CD4-positive, alpha-beta memory T cell (primary cell): ENCODE measurements around the gene RECQL5. TPM values are rescaled to one million over a fixed set of nuclear protein-coding genes. Genes with fewer than 3 reads are reported as not detected.
"Not testable (repeated sequence)": the region's sequence is repeated elsewhere in the genome, so short reads cannot be mapped to it uniquely, and the experiment has no call there.

Source experiments
- CTCF ChIA-PET: fragments of 350-600 bp; sonication (Branson Sonifier 250); formaldehyde crosslinking; loops from one replicate; lab custom pipeline; 2021; ENCODE audit warnings: inconsistent platforms; ENCODE audit not compliant: partially characterized antibody; lab: Charles Lee
- POLR2A ChIA-PET: fragments of 350-600 bp; sonication (Branson Sonifier 250); formaldehyde crosslinking; loops from one replicate; lab custom pipeline; 2021; ENCODE audit not compliant: partially characterized antibody; lab: Charles Lee
- DNase-seq, 5 donors: peaks; one replicate each; pipeline versions ENCODE4 v3.0.0 to v3.0.0-alpha.2; 2020 to 2022; ENCODE audit warnings: mixed read lengths in 1 of 5
- H3K27ac ChIP-seq: one replicate; pipeline ENCODE4 v1.7.0; 2013; ENCODE audit warnings: low read depth, low read length
- H3K27me3 ChIP-seq: 2 replicates; pipeline ENCODE4 v1.7.0; 2013; ENCODE audit warnings: mild to moderate bottlenecking, low read length, moderate library complexity; ENCODE audit not compliant: insufficient read depth
- H3K36me3 ChIP-seq: 2 replicates; pipeline ENCODE4 v1.7.0; 2013; ENCODE audit warnings: mild to moderate bottlenecking, low read length, moderate library complexity; ENCODE audit not compliant: insufficient read depth
- H3K4me1 ChIP-seq: 2 replicates; pipeline ENCODE4 v1.7.0; 2013; ENCODE audit warnings: mild to moderate bottlenecking, low read length, moderate library complexity; ENCODE audit not compliant: insufficient read depth
- H3K4me3 ChIP-seq, 2 donors: one replicate each; pipeline ENCODE4 v1.7.0; 2013; ENCODE audit warnings: low read length in 2 of 2, mild to moderate bottlenecking in 1 of 2
- H3K9me3 ChIP-seq, 2 donors: one replicate each; pipeline ENCODE4 v1.7.0; 2013; ENCODE audit warnings: low read length in 2 of 2, control low read depth in 1 of 2; ENCODE audit not compliant: control insufficient read depth in 1 of 2
- H3K27ac Mint-ChIP-seq, 7 donors: one replicate each; pipeline ENCODE4 v1.8.0; 2020 to 2021; ENCODE audit warnings: mixed read lengths in 7 of 7, mild to moderate bottlenecking in 6 of 7, inconsistent platforms in 3 of 7, moderate library complexity in 3 of 7
- H3K27me3 Mint-ChIP-seq, 2 donors: one replicate each; pipeline ENCODE4 v1.8.0; 2020 to 2021; ENCODE audit warnings: mixed read lengths in 2 of 2
- H3K36me3 Mint-ChIP-seq, 2 donors: one replicate each; pipeline ENCODE4 v1.8.0; 2020 to 2021; ENCODE audit warnings: mixed read lengths in 2 of 2, inconsistent platforms in 1 of 2, mild to moderate bottlenecking in 1 of 2
- H3K4me1 Mint-ChIP-seq, 4 donors: one replicate each; pipeline ENCODE4 v1.8.0; 2020 to 2021; ENCODE audit warnings: mixed read lengths in 4 of 4, mild to moderate bottlenecking in 1 of 4
- H3K4me3 Mint-ChIP-seq, 8 donors: one replicate each; pipeline ENCODE4 v1.8.0; 2020 to 2021; ENCODE audit warnings: mixed read lengths in 8 of 8, mild to moderate bottlenecking in 7 of 8, moderate library complexity in 6 of 8, inconsistent platforms in 3 of 8
- H3K9me3 Mint-ChIP-seq, 8 donors: one replicate each; pipeline ENCODE4 v1.8.0; 2020 to 2021; ENCODE audit warnings: mixed read lengths in 8 of 8, mild to moderate bottlenecking in 5 of 8, inconsistent platforms in 3 of 8, moderate library complexity in 1 of 8
- intact Hi-C: fragments of 100-400 bp; cut with micrococcal nuclease; formaldehyde crosslinking; loops from one replicate; pipeline ENCODE4 v1.15.1; 2023
- polyA plus RNA-seq, 2 donors: library from polyadenylated mRNA; unstranded; fragments of 300-500 nt; fragmentation: Illumina TruSeq; gene quantifications; one replicate each; pipeline ENCODE4 v1.2.3, GENCODE V29; 2021
- total RNA-seq, 2 experiments: library from RNA; stranded (reverse); gene quantifications; one replicate each; pipeline ENCODE4 v1.2.3, GENCODE V29; 2021

The RECQL5 gene
- total and polyA plus RNA-seq, 4 experiments from 2014 or later: 6.4 to 59.1 (median 37.5) TPM

- peaks cover 0 to 6% (median 3%) of the 10 kb centered on the region in 4 donors for H3K4me1 Mint-ChIP-seq
- H3K9me3 Mint-ChIP-seq: peaks cover 0 to 2% (median 0%) of the 10 kb centered on the region in 8 donors
- DNase-seq: no peak
- no peaks in the 10 kb centered on the region for H3K27me3 Mint-ChIP-seq
- H3K9me3 ChIP-seq: no peaks in the 10 kb centered on the region
- ChIA-PET CTCF (interaction anchor here (1.1 kb wide), 1 partner anchor 10 kb away, joined by 6 read pairs; no protein-coding TSS in a partner anchor), POLR2A (no interaction called here)
- H3K27me3 ChIP-seq: no peaks in the 10 kb centered on the region
- H3K36me3 ChIP-seq: no peaks in the 10 kb centered on the region
- no peak overlapping the region for H3K4me3 Mint-ChIP-seq
- no peak overlapping the region for H3K27ac Mint-ChIP-seq
- intact Hi-C loops: no loop called here
- H3K4me1 ChIP-seq: peaks cover 2% of the 10 kb centered on the region
- H3K36me3 Mint-ChIP-seq: no peaks in the 10 kb centered on the region
- no peak overlapping the region for H3K27ac ChIP-seq
- H3K4me3 ChIP-seq: no peak overlapping the region
These were observed 72.3 kb downstream of the RECQL5 start for GRCh38 chr17:75594499-75595283.

GRCh38 chr17:75593430-75593829, 73.5 kb downstream of the RECQL5 start:
- H3K36me3 Mint-ChIP-seq, H3K4me1 ChIP-seq, H3K9me3 Mint-ChIP-seq, H3K4me3 Mint-ChIP-seq, POLR2A ChIA-PET, intact Hi-C loops, H3K27ac ChIP-seq, H3K4me3 ChIP-seq, H3K27me3 Mint-ChIP-seq, H3K27ac Mint-ChIP-seq, DNase-seq, H3K27me3 ChIP-seq, H3K4me1 Mint-ChIP-seq, H3K9me3 ChIP-seq, H3K36me3 ChIP-seq: not testable (repeated sequence)
- CTCF ChIA-PET: interaction anchor here (1.1 kb wide), 1 partner anchor 12 kb away, joined by 6 read pairs; no protein-coding TSS in a partner anchor

- no peaks in the 10 kb centered on the region for H3K36me3 Mint-ChIP-seq
- CTCF ChIA-PET: interaction anchor here (3.4 kb wide), 1 partner anchor 8 kb away, joined by 13 read pairs; no protein-coding TSS in a partner anchor
These were observed 74.5 kb downstream of the RECQL5 start for GRCh38 chr17:75592348-75593020.

GRCh38 chr17:75591722-75592302, 75.1 kb downstream of the RECQL5 start:
- Mint-ChIP-seq H3K27me3 (no peaks in the 10 kb centered on the region), H3K9me3 (peaks cover 0 to 4% (median 0%) of the 10 kb centered on the region in 8 donors), H3K36me3 (no peaks in the 10 kb centered on the region), H3K27ac (peak overlapping the region in 2 of 7 donors; percentile 12 to 47), H3K4me3 (no peak overlapping the region), H3K4me1 (peaks cover 0 to 6% (median 3%) of the 10 kb centered on the region in 4 donors)
- CTCF ChIA-PET: interaction anchor here (1.8 to 3.4 kb wide), 4 partner anchors 9 to 169 kb away, joined by 4 to 23 read pairs (median 10); no protein-coding TSS in a partner anchor
- H3K36me3 ChIP-seq: no peaks in the 10 kb centered on the region
- no peak overlapping the region for H3K27ac ChIP-seq
- no peak for DNase-seq
- H3K27me3 ChIP-seq: no peaks in the 10 kb centered on the region
- no peaks in the 10 kb centered on the region for H3K9me3 ChIP-seq
- no peak overlapping the region for H3K4me3 ChIP-seq
- intact Hi-C loops: no loop called here
- H3K4me1 ChIP-seq: peaks cover 18% of the 10 kb centered on the region
- POLR2A ChIA-PET: interaction anchor here (1.2 kb wide), 1 partner anchor 10 kb away, joined by 3 read pairs; no protein-coding TSS in a partner anchor

More at GRCh38 chr17:75592348-75593020, 74.5 kb downstream of the RECQL5 start:
- Histone ChIP-seq H3K27ac (no peak overlapping the region), H3K9me3 (no peaks in the 10 kb centered on the region), H3K27me3 (no peaks in the 10 kb centered on the region), H3K4me1 (peaks cover 17% of the 10 kb centered on the region), H3K4me3 (no peak overlapping the region), H3K36me3 (no peaks in the 10 kb centered on the region)
- DNase-seq: no peak
- no peaks in the 10 kb centered on the region for H3K27me3 Mint-ChIP-seq
- peak overlapping the region in 2 of 7 donors; percentile 12 to 36 for H3K27ac Mint-ChIP-seq
- H3K9me3 Mint-ChIP-seq: peaks cover 0 to 4% (median 0%) of the 10 kb centered on the region in 8 donors
- POLR2A ChIA-PET: no interaction called here
- intact Hi-C loops: no loop called here
- peaks cover 0 to 6% (median 3%) of the 10 kb centered on the region in 4 donors for H3K4me1 Mint-ChIP-seq
- H3K4me3 Mint-ChIP-seq: no peak overlapping the region

GRCh38 chr17:75590849-75591721, 75.9 kb downstream of the RECQL5 start:
- no peaks in the 10 kb centered on the region for H3K36me3 Mint-ChIP-seq
- DNase-seq: no peak
- Histone ChIP-seq H3K27me3 (no peaks in the 10 kb centered on the region), H3K9me3 (no peaks in the 10 kb centered on the region), H3K27ac (no peak overlapping the region), H3K4me3 (no peak overlapping the region), H3K4me1 (peaks cover 18% of the 10 kb centered on the region), H3K36me3 (no peaks in the 10 kb centered on the region)
- ChIA-PET POLR2A (interaction anchor here (0.6 to 2.2 kb wide), 5 partner anchors 9 to 555 kb away, joined by 3 to 9 read pairs (median 3); partner anchors contain the start of genes LLGL2 and TSEN54), CTCF (interaction anchor here (0.9 to 3.4 kb wide), 9 partner anchors 7 to 168 kb away, joined by 3 to 23 read pairs (median 4); partner anchors contain the start of genes SMIM5 and TMEM94)
- intact Hi-C loops: no loop called here
- peak overlapping the region in 5 of 8 donors; percentile 34 to 47 (median 44) for H3K4me3 Mint-ChIP-seq
- H3K4me1 Mint-ChIP-seq: peaks cover 0 to 6% (median 3%) of the 10 kb centered on the region in 4 donors
- peak overlapping the region; percentile 37 to 86 (median 64) for H3K27ac Mint-ChIP-seq
- H3K9me3 Mint-ChIP-seq: peaks cover 0 to 4% (median 0%) of the 10 kb centered on the region in 8 donors
- H3K27me3 Mint-ChIP-seq: peaks cover 0 to 2% of the 10 kb centered on the region in 2 donors

- Histone ChIP-seq H3K27ac (no peak overlapping the region), H3K27me3 (no peaks in the 10 kb centered on the region), H3K36me3 (no peaks in the 10 kb centered on the region), H3K4me1 (peaks cover 18% of the 10 kb centered on the region), H3K9me3 (no peaks in the 10 kb centered on the region), H3K4me3 (no peak overlapping the region)
- POLR2A ChIA-PET: interaction anchor here (0.8 to 2.2 kb wide), 4 partner anchors 65 to 169 kb away, joined by 3 to 9 read pairs (median 5); partner anchors contain the start of genes LLGL2 and TSEN54
- no peak for DNase-seq
- Mint-ChIP-seq H3K4me1 (peaks cover 0 to 6% (median 3%) of the 10 kb centered on the region in 4 donors), H3K27ac (peak overlapping the region in 5 of 7 donors; percentile 37 to 86 (median 70)), H3K36me3 (no peaks in the 10 kb centered on the region), H3K9me3 (peaks cover 0 to 4% (median 0%) of the 10 kb centered on the region in 8 donors), H3K27me3 (peaks cover 0 to 4% of the 10 kb centered on the region in 2 donors), H3K4me3 (peak overlapping the region in 6 of 8 donors; percentile 10 to 49 (median 44))
- CTCF ChIA-PET: interaction anchor here (0.8 to 3.4 kb wide), 14 partner anchors 8 to 168 kb away, joined by 3 to 23 read pairs (median 4); partner anchors contain the start of genes SMIM5, TMEM94 and TSEN54
- intact Hi-C loops: no loop called here
These were observed 76.6 kb downstream of the RECQL5 start for GRCh38 chr17:75590314-75590761.
